Fibroblast of mammary gland (primary cell): ENCODE data around the gene TYMP.
A peak's percentile ranks its signal among the peaks of the same experiment; 100 is the strongest.

Source experiments
- DNase-seq: peaks from one replicate; pipeline ENCODE4 v3.0.0-alpha.2; 2010; ENCODE audit warnings: low read depth
- H3K4me3 ChIP-seq: 2 replicates; pipeline ENCODE4 v1.5.1; 2011; ENCODE audit warnings: low read depth, mild to moderate bottlenecking, low read length, moderate library complexity; ENCODE audit not compliant: control insufficient read depth
- CTCF ChIP-seq: conservative IDR thresholded peaks from 2 replicates; pipeline ENCODE4 v1.5.1; 2011; ENCODE audit warnings: low read depth, low read length, inconsistent platforms; ENCODE audit not compliant: control insufficient read depth, insufficient read depth

The TYMP gene

GRCh38 chr22:50481440-50482106, 48.2 kb downstream of the TYMP start, which contains the start of gene ADM2:
Gene ADM2, plus strand, starts transcription at chr22:50481543. Its CDS starts 305 bp downstream, at chr22:50481848.
- no peak for TF ChIP-seq CTCF
- no peak for DNase-seq

GRCh38 chr22:50481045-50481439, 48.8 kb downstream of the TYMP start:
- DNase-seq = no peak
- no peak for TF ChIP-seq CTCF
- H3K4me3 ChIP-seq = no peak overlapping the region

More at GRCh38 chr22:50481440-50482106, 48.2 kb downstream of the TYMP start, which contains the start of gene ADM2:
- peak within 1 kb of the TSS; percentile 19 for H3K4me3 ChIP-seq

- H3K4me3 ChIP-seq = no peak overlapping the region
- no peak for TF ChIP-seq CTCF
Measured at GRCh38 chr22:50479721-50480120, 50.1 kb downstream of the TYMP start.

GRCh38 chr22:50477923-50478322, 51.9 kb downstream of the TYMP start:
- TF ChIP-seq CTCF = no peak
- no peak for DNase-seq
- no peak overlapping the region for H3K4me3 ChIP-seq

More at GRCh38 chr22:50479721-50480120, 50.1 kb downstream of the TYMP start:
- DNase-seq = no peak

GRCh38 chr22:50476868-50477267, 52.9 kb downstream of the TYMP start:
- H3K4me3 ChIP-seq = no peak overlapping the region
- DNase-seq = no peak
- TF ChIP-seq CTCF = no peak
